Lung (tissue), 12 donors: Measurements from ENCODE around the gene CASP14. TPM values are rescaled to one million over a fixed set of nuclear protein-coding genes. Genes with fewer than 3 reads are reported as not detected.

ENCODE experiments used
- ATAC-seq: fragments of 200-7000 bp; cut with Tn5 transposase; one replicate; pipeline ENCODE4 v1.9.1; 2020; ENCODE audit warnings: moderate number of reproducible peaks; ENCODE audit not compliant: insufficient read depth, low FRiP score
- DNase-seq, 3 donors: peaks; one replicate each; pipeline ENCODE4 v3.0.0-alpha.2; 2013 to 2017
- H3K27ac ChIP-seq, 2 donors: one replicate each; pipeline ENCODE4 v1.5.1; 2013; ENCODE audit warnings: mild to moderate bottlenecking in 2 of 2, moderate library complexity in 2 of 2, control low read depth in 1 of 2, inconsistent platforms in 1 of 2, low read depth in 1 of 2, low read length in 1 of 2
- H3K27me3 ChIP-seq, 3 donors: one replicate each; pipeline ENCODE4 v1.5.1; 2013; ENCODE audit warnings: low read length in 2 of 3; ENCODE audit not compliant: control insufficient read depth in 3 of 3, insufficient read depth in 3 of 3
- H3K36me3 ChIP-seq, 4 donors: one replicate each; pipeline ENCODE4 v1.5.1; 2013; ENCODE audit warnings: low read length in 4 of 4, mild to moderate bottlenecking in 1 of 4, moderate library complexity in 1 of 4; ENCODE audit not compliant: control insufficient read depth in 4 of 4, insufficient read depth in 4 of 4
- H3K4me1 ChIP-seq, 5 donors: one replicate each; pipeline ENCODE4 v1.5.1; 2013; ENCODE audit warnings: low read length in 5 of 5, mild to moderate bottlenecking in 2 of 5, moderate library complexity in 1 of 5; ENCODE audit not compliant: control insufficient read depth in 5 of 5, insufficient read depth in 5 of 5
- H3K4me3 ChIP-seq: one replicate; pipeline ENCODE4 v1.5.1; 2013; ENCODE audit warnings: mild to moderate bottlenecking, control low read depth, moderate library complexity
- H3K9ac ChIP-seq, 2 donors: one replicate each; pipeline ENCODE4 v1.5.1; 2013; ENCODE audit warnings: low read length in 2 of 2, control low read depth in 1 of 2; ENCODE audit not compliant: insufficient read depth in 1 of 2
- H3K9me3 ChIP-seq, 4 donors: one replicate each; pipeline ENCODE4 v1.5.1; 2013; ENCODE audit warnings: low read length in 3 of 4, mild to moderate bottlenecking in 1 of 4, moderate library complexity in 1 of 4; ENCODE audit not compliant: control insufficient read depth in 4 of 4, insufficient read depth in 3 of 4
- CTCF ChIP-seq: IDR thresholded peaks from 2 replicates; pipeline ENCODE4 v1.5.1; 2012; ENCODE audit warnings: mild to moderate bottlenecking; ENCODE audit errors: control extremely low read depth, extremely low read depth
- WGBS, 2 donors: extraction: QIAGEN DNeasy Blood & Tissue Kit; methylation state at CpG; one replicate each; pipeline ENCODE4 v1.1.7; 2013; 5-methylcytosine and 5-hydroxymethylcytosine counted together
- polyA plus RNA-seq, 2 donors: library from polyadenylated mRNA; stranded (reverse); fragments of 200-250 nt; gene quantifications; one replicate each; pipeline ENCODE4 v1.2.1, GENCODE V29; 2013
- total RNA-seq, 2 donors: library from RNA; depleted of rRNA in 1 of 2; stranded (reverse); fragments of >200 nt in 1 of 2; gene quantifications; one replicate each; pipeline ENCODE4 v1.2.1, GENCODE V29; 2014 to 2021
- donor health status: control.
- donor health status: control.
- donor health status: Bipolar disorder and iron deficiency.
- donor health status: healthy.
- donor health status: DM: yes; HTN: yes; CAD: no.

CASP14 gene
- total and polyA plus RNA-seq, 4 donors, result not detected

GRCh38 chr19:15087182-15087581 lies 37.9 kb downstream of the CASP14 start:
- no peak for TF ChIP-seq CTCF
- DNase-seq (no peak), ATAC-seq (no peak)
- Histone ChIP-seq H3K4me1 (peaks cover 0 to 3% (median 0%) of the 10 kb centered on the region in 5 donors), H3K9ac (no peak overlapping the region), H3K27ac (no peak overlapping the region), H3K27me3 (no peaks in the 10 kb centered on the region), H3K9me3 (no peaks in the 10 kb centered on the region), H3K36me3 (no peaks in the 10 kb centered on the region), H3K4me3 (no peak overlapping the region)
- 78 to 81% methylated on average over 11 of the region's 11 CpGs for WGBS, 2 donors

GRCh38 chr19:15091918-15092753 lies 42.9 kb downstream of the CASP14 start:
- no peaks in the 10 kb centered on the region for H3K9me3 ChIP-seq
- TF ChIP-seq CTCF, result peak; percentile 59
- no peaks in the 10 kb centered on the region for H3K36me3 ChIP-seq
- ATAC-seq, result peak; percentile 58
- no peak overlapping the region for H3K4me3 ChIP-seq
- no peak overlapping the region for H3K9ac ChIP-seq
- WGBS, 2 donors, result 18 to 27% methylated on average over 13 of the region's 13 CpGs
- peaks cover 0 to 4% (median 0%) of the 10 kb centered on the region in 5 donors for H3K4me1 ChIP-seq
- no peaks in the 10 kb centered on the region for H3K27me3 ChIP-seq
- no peak overlapping the region for H3K27ac ChIP-seq
- peak; percentile 42 to 88 (median 84) for DNase-seq

GRCh38 chr19:15093001-15093400 lies 43.7 kb downstream of the CASP14 start:
- 83 to 84% methylated on average over 2 of the region's 2 CpGs for WGBS, 2 donors
- H3K27me3 ChIP-seq, result no peaks in the 10 kb centered on the region
- no peak for TF ChIP-seq CTCF
- no peak overlapping the region for H3K4me3 ChIP-seq
- H3K4me1 ChIP-seq, result peaks cover 0 to 4% (median 0%) of the 10 kb centered on the region in 5 donors
- DNase-seq (no peak), ATAC-seq (no peak)
- H3K9me3 ChIP-seq, result no peaks in the 10 kb centered on the region
- no peak overlapping the region for H3K9ac ChIP-seq
- no peak overlapping the region for H3K27ac ChIP-seq
- H3K36me3 ChIP-seq, result no peaks in the 10 kb centered on the region
